Liver (tissue), 3 donors: ENCODE results near the gene SERTAD2.

Source experiments
- ATF3 ChIP-seq: IDR thresholded peaks from 2 replicates; pipeline ENCODE4 v1.6.1; 2016; ENCODE audit warnings: antibody characterized with exemption
- CTCF ChIP-seq: fragments of 150-350 bp; IDR thresholded peaks from 2 replicates; pipeline ENCODE4 v1.5.1; 2017; ENCODE audit warnings: improper control_type of control experiment, low read depth, low read length; ENCODE audit not compliant: missing input control
- HNF4G ChIP-seq: IDR thresholded peaks from 2 replicates; pipeline ENCODE4 v1.6.1; 2016; ENCODE audit warnings: antibody characterized with exemption
- NR2F2 ChIP-seq: IDR thresholded peaks from 2 replicates; pipeline ENCODE4 v1.6.1; 2016; ENCODE audit warnings: antibody characterized with exemption
- RAD21 ChIP-seq, 2 donors: IDR thresholded peaks; 2 replicates each; pipeline ENCODE4 v1.6.1; 2016; ENCODE audit warnings: antibody characterized with exemption in 2 of 2, mild to moderate bottlenecking in 2 of 2
- RXRA ChIP-seq, 2 donors: IDR thresholded peaks; 2 replicates each; pipeline ENCODE4 v1.6.1; 2017 to 2018; ENCODE audit warnings: antibody characterized with exemption in 2 of 2, mild to moderate bottlenecking in 1 of 2
- donor health status: healthy.
- donor health status: healthy.

- TF ChIP-seq CTCF (no peak), NR2F2 (no peak), HNF4G (no peak), RXRA (IDR thresholded peaks at IDR 0.05) (peak in 1 of 2 donors; percentile 65), RAD21 (IDR thresholded peaks at IDR 0.05) (no peak), ATF3 (no peak)
Observed at GRCh38 chr2:64629329-64629781, 24.4 kb downstream of the SERTAD2 start.
